ENCODE results near the gene GUCY1A2.

Gene GUCY1A2

DNA sequence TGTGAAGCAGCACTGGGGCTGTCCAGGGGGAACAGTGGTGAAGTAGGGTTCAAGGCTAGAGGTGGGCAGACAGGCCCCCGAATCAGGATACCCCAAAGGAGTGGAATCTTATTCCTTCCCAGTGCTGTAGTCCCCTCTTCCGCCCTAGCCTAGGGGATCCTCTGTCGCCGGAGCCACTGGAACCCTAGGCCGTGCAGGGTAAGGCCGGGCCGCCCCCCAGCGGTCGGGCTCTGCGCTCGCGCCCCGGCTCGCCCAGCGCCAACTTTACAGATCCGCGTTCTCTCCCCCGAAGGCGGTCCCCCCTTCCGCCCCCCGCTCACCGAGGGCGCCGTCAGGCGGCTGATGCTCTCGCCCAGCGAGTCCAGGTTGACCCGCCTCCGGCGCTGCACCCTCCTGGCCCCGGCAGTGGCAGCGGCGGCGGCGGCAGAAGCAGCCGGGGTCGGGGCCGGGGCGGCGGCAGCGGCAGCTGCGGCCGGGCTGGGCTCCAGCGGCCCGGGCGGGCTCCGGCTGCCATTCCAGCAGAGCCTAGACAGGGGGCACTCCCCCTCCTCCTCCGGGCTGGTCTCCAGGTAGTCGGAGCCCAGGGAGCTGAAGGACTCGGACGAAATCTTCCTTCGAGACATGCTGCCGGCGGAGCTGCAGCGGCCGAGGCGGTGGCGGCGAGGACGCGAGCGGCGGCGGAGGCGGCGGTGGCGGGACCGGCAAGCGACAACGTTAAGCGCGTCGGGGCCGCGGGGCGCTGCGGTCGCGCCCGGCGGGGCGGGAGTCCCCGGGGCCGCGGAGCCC lies 650 bp downstream of the GUCY1A2 start:
- Mint-ChIP-seq H3K9me3 (no peaks in the 10 kb centered on the region), H3K27ac (no peak overlapping the region), H3K27me3 (peaks cover 61% of the 10 kb centered on the region), H3K4me1 (ENCODE audit: low read depth) (peaks cover 5% of the 10 kb centered on the region), H3K4me3 (peak overlapping the region; percentile 40), H3K36me3 (ENCODE audit: low read depth) (no peaks in the 10 kb centered on the region)
- DNase-seq, result peak; percentile 30

DNA sequence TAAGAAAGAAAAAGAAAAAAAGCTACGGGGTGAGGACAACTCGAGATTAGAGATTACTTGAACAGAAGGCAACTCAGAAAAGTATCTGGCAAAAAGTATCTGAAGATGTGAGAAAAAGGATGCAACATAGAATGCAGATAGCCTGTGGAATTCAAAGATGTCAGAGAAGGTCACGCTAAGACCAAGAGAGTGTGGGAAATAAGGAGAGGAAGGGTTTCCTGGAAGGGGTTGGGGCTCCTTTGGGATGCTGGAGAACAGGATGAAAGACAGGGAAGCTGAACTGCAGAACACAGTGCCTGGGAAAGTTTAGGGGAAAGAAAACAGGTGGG lies 1.2 kb downstream of the GUCY1A2 start:
- H3K27ac Mint-ChIP-seq, result no peak overlapping the region
- no peaks in the 10 kb centered on the region for H3K36me3 Mint-ChIP-seq (ENCODE audit: low read depth)
- peak overlapping the region; percentile 40 for H3K4me3 Mint-ChIP-seq
- no peak for DNase-seq
- peaks cover 56% of the 10 kb centered on the region for H3K27me3 Mint-ChIP-seq
- H3K4me1 Mint-ChIP-seq (ENCODE audit: low read depth), result peaks cover 5% of the 10 kb centered on the region
- no peaks in the 10 kb centered on the region for H3K9me3 Mint-ChIP-seq

DNA sequence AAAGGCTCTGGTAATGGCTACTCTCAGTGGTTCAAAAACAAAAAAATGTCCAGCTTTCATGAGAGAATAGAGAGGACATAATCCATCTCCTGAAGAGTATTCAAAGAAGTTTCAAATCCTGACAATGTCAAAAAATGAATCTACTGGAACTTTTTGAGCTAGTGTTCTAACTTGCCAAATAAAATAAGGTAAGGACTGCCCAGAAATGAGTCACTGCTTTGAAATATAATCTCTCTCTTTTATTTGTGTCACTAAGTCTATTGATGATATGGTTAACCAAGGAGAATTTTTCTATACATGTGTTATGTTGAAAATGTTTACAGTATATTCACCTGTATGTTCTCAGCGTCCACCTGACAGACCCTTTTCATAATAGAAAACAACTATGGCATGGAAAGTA lies 3.4 kb downstream of the GUCY1A2 start:
- H3K27me3 Mint-ChIP-seq, result peaks cover 40% of the 10 kb centered on the region
- no peak overlapping the region for H3K27ac Mint-ChIP-seq
- no peaks in the 10 kb centered on the region for H3K9me3 Mint-ChIP-seq
- DNase-seq, result no peak
- no peaks in the 10 kb centered on the region for H3K36me3 Mint-ChIP-seq (ENCODE audit: low read depth)
- no peak overlapping the region for H3K4me3 Mint-ChIP-seq
- H3K4me1 Mint-ChIP-seq (ENCODE audit: low read depth), result peaks cover 5% of the 10 kb centered on the region

DNA sequence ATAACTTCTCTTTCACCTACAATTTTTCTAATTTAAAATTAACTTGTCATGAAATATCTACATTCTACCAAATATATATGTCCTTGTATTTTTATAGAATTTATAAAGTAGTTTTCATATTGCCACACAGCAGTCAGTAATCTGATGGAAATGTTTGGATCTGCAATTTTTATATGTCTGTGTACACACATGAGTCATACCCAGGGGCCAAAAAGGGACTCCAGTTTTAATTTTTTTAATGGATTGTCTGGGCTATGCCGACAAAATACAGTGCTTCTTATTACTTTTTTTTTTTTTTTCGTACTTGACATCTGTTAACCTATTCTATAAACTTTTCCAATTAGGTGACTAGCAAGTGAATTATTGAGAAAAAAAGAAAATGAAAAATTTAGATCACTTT lies 6.3 kb downstream of the GUCY1A2 start:
- Mint-ChIP-seq H3K36me3 (ENCODE audit: low read depth) (no peaks in the 10 kb centered on the region), H3K27me3 (peaks cover 20% of the 10 kb centered on the region), H3K4me1 (ENCODE audit: low read depth) (peaks cover under 1% of the 10 kb centered on the region), H3K4me3 (no peak overlapping the region), H3K9me3 (no peaks in the 10 kb centered on the region), H3K27ac (no peak overlapping the region)
- no peak for DNase-seq

DNA sequence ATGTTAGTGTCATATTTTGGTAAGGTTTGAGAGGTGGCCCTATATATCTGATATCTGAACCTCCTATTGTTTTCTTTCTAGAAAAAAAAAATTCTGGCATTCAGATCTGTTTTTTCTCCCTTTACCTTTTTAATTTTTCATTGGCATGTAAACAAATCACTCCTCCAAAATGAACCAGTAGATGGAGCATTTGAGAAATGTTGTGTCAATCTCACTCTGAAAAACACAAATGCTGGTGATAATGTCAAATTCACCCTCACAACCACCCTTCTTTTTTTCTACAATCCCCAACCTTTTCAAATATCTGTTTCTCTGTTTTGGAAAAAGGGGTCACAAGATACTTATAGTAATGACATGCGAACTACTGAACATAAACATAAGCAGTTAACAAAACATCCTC lies 9.1 kb downstream of the GUCY1A2 start:
- no peak for DNase-seq
- Mint-ChIP-seq H3K4me1 (ENCODE audit: low read depth) (no peaks in the 10 kb centered on the region), H3K27me3 (peaks cover 1% of the 10 kb centered on the region), H3K4me3 (no peak overlapping the region), H3K27ac (no peak overlapping the region), H3K9me3 (no peaks in the 10 kb centered on the region), H3K36me3 (ENCODE audit: low read depth) (no peaks in the 10 kb centered on the region)

DNA sequence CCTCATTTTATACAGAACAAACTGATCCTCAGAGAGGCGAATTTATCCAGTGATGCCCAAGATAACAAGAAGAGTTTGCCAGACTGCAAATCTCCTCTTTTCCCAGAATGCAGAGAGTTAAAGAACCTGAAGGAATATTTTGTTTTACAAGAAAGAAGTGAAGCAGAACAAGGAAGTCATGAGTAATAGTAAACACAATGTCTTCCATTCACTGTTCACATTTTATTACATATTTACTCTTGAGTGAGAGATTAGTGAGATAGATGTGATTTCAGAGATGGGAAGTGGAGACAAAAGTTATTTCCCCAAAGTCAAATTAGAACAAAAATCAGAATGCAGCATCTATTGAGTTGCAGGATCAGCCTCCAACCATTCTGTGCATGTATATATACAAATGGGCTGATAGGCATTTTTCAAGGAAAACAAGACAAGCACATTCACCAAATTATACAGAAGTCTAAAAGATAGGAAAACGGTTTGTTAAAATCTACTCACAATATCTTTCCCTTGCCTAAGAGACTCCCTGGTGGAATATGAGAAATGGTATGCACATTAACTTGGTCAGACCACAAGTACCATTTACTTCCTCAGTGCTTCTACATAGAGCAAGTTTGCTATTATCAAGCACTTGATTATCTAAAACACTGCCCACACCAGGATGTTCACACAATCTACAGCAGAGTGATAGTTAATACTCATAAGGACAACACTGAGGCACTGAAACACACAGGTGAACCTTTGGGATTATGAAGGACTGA lies 12.0 kb downstream of the GUCY1A2 start:
- Mint-ChIP-seq H3K9me3 (no peaks in the 10 kb centered on the region), H3K27ac (no peak overlapping the region), H3K27me3 (no peaks in the 10 kb centered on the region), H3K4me1 (ENCODE audit: low read depth) (no peaks in the 10 kb centered on the region), H3K36me3 (ENCODE audit: low read depth) (no peaks in the 10 kb centered on the region), H3K4me3 (no peak overlapping the region)
- DNase-seq, result no peak

DNA sequence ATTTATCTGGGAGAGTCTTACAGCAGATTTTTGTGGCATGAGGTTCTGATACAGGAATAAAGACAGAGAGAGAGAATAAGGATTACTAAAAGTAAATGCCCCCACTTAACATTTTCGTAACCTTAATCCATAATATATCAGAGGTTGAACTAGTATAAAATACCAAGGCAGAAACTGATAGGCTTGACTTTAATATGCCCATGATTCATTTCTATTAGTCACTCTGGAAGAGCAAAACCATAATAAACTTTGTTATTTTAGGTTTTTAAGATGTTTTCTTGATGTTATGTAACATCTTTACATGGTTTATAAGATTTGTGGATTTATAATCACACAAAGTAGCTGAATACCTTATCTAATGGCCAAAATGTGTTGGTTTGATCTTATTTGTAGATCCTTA lies 19.1 kb downstream of the GUCY1A2 start:
- Mint-ChIP-seq H3K4me3 (no peak overlapping the region), H3K9me3 (no peaks in the 10 kb centered on the region), H3K4me1 (ENCODE audit: low read depth) (no peaks in the 10 kb centered on the region), H3K27me3 (no peaks in the 10 kb centered on the region), H3K27ac (no peak overlapping the region), H3K36me3 (ENCODE audit: low read depth) (no peaks in the 10 kb centered on the region)
- no peak for DNase-seq

DNA sequence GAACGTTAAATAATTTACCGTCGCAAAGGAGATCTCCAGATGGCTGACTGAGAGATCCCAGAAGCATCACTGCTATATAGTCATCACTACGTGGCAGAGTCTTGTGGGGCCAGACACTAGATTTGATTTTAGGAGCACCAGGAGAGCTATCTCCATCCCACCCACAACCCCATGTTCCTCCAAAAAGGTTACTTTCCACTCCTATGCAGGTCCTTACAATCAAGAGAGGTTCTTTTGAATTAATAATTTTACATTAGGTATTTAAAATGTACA lies 19.4 kb downstream of the GUCY1A2 start:
- Mint-ChIP-seq H3K4me3 (no peak overlapping the region), H3K9me3 (no peaks in the 10 kb centered on the region), H3K4me1 (ENCODE audit: low read depth) (no peaks in the 10 kb centered on the region), H3K27ac (no peak overlapping the region), H3K27me3 (no peaks in the 10 kb centered on the region), H3K36me3 (ENCODE audit: low read depth) (no peaks in the 10 kb centered on the region)
- DNase-seq, result no peak

DNA sequence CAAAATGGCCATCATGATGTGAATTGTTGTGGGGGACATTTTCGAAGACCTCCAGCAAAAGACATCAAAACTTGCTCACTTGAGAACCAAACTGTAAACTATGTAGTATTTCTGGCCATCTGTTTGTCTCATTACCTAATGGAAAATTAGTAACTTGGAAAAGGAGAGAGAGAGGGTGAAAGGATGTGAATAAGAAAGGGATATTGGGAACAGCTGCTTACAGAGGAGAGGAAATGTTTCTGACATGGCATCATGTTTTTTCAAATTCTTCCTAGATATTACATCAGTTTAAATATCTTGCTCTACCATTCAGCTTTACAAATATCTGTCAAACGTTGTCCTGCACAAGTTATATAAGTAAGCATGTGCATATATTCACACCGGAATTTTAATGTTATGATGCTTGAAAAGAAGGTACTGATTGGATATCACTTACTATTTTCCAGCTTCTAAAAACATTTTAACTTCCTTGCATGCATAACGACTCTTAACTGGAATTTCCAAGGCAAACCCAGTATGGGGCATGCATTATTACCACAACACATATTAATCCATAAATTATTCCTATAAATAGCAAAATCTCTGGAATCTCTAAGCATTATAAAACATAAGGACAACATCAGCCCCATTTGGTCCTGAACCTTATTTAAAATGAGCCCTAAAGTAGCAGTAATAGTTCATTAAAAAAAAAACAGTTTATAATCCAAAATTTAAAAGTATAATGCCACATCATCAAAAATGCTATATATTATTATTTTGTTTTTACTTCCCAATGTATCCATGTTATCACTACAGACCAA lies 20.0 kb downstream of the GUCY1A2 start:
- Mint-ChIP-seq H3K36me3 (ENCODE audit: low read depth) (no peaks in the 10 kb centered on the region), H3K27ac (no peak overlapping the region), H3K4me1 (ENCODE audit: low read depth) (no peaks in the 10 kb centered on the region), H3K4me3 (no peak overlapping the region), H3K9me3 (no peaks in the 10 kb centered on the region), H3K27me3 (no peaks in the 10 kb centered on the region)
- no peak for DNase-seq

DNA sequence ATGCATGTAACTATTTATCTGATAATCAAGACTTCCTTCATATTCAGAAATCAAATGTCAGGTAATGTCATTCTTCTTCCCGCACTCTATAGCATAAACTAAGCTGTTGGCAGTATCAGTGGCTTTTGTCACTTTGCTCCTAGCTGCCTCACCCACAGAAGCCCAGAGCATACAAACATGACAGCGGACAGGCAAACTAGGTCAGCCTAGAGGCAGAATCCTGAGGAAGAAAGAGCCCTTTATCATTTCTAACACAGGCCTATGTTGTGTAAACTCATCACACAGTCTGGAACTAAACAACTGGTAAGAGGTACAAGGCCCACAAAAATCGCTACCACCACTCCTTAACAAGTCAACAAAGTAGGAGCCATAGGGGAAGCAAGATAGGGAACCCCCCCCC lies 21.0 kb downstream of the GUCY1A2 start:
- DNase-seq, result no peak
- H3K36me3 Mint-ChIP-seq (ENCODE audit: low read depth), result no peaks in the 10 kb centered on the region
- H3K4me1 Mint-ChIP-seq (ENCODE audit: low read depth), result no peaks in the 10 kb centered on the region
- H3K27me3 Mint-ChIP-seq, result no peaks in the 10 kb centered on the region
- no peak overlapping the region for H3K4me3 Mint-ChIP-seq
- peaks cover 3% of the 10 kb centered on the region for H3K9me3 Mint-ChIP-seq
- H3K27ac Mint-ChIP-seq, result no peak overlapping the region

DNA sequence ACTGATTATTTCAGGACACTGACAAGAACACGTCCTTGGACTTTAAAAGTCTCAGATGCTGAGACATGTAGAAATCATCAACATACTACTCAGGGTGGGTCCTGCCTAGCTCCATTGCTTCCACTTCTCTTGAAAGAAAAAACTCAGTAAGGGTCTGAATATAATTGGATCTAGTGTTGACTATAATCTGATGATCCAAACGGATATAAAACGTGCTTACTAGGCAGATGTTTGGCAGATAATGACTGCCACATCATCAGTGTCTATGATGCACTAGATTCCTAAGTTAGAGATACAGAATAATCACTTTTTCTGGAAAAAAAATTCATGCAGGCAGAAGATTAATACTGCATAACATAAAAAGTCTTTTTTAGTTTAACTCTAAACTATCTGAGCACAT lies 21.6 kb downstream of the GUCY1A2 start:
- Mint-ChIP-seq H3K36me3 (ENCODE audit: low read depth) (no peaks in the 10 kb centered on the region), H3K4me1 (ENCODE audit: low read depth) (no peaks in the 10 kb centered on the region), H3K9me3 (peaks cover 3% of the 10 kb centered on the region), H3K27ac (no peak overlapping the region), H3K27me3 (no peaks in the 10 kb centered on the region), H3K4me3 (no peak overlapping the region)
- DNase-seq, result no peak

DNA sequence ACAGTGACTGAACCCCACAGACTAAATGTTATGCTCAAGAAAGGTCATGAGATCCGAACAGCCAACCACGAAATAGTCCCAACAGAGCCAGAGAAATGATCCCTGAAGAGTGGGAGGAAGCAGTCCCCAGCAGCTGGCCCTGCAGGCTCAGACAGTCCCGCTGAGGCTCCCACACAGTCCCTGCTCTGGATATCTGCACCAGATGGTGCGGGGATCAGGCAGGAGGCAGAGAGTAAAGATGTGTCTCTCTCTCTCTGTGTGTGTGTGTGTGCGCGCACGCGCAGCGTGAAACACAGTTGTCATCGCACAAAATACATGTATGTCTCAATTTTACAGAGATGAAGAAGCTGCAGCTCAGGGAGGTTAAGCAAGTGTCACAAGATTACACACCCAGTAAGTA lies 27.9 kb downstream of the GUCY1A2 start:
- H3K4me1 Mint-ChIP-seq (ENCODE audit: low read depth), result no peaks in the 10 kb centered on the region

DNA sequence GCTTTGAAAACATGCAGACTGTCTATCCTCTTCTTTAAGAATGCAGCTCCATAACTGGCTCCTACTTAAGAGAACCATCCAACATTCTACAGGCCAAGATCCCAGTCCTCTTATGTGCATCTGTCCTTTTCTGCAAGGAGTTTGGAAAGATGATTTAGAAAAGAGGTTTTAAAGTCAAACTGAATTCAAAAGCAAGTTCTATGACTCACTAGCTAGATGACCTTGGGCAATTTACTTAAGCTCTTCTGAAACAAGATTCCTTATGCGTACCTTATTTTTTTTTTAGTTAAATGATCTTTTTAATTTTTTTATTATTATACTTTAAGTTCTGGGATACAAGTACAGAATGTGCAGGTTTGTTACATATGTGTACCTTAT lies 29.2 kb downstream of the GUCY1A2 start:
- no peaks in the 10 kb centered on the region for H3K27me3 Mint-ChIP-seq
- peaks cover 5% of the 10 kb centered on the region for H3K9me3 Mint-ChIP-seq
- H3K36me3 Mint-ChIP-seq (ENCODE audit: low read depth), result no peaks in the 10 kb centered on the region
- no peaks in the 10 kb centered on the region for H3K4me1 Mint-ChIP-seq (ENCODE audit: low read depth)
- H3K4me3 Mint-ChIP-seq, result no peak overlapping the region
- DNase-seq, result no peak
- no peak overlapping the region for H3K27ac Mint-ChIP-seq

More for the DNA sequence above, 27.9 kb downstream of the GUCY1A2 start:
- H3K27me3 Mint-ChIP-seq, result no peaks in the 10 kb centered on the region
- H3K4me3 Mint-ChIP-seq, result no peak overlapping the region
- no peak overlapping the region for H3K27ac Mint-ChIP-seq
- DNase-seq, result no peak
- H3K9me3 Mint-ChIP-seq, result peaks cover 5% of the 10 kb centered on the region
- H3K36me3 Mint-ChIP-seq (ENCODE audit: low read depth), result no peaks in the 10 kb centered on the region

DNA sequence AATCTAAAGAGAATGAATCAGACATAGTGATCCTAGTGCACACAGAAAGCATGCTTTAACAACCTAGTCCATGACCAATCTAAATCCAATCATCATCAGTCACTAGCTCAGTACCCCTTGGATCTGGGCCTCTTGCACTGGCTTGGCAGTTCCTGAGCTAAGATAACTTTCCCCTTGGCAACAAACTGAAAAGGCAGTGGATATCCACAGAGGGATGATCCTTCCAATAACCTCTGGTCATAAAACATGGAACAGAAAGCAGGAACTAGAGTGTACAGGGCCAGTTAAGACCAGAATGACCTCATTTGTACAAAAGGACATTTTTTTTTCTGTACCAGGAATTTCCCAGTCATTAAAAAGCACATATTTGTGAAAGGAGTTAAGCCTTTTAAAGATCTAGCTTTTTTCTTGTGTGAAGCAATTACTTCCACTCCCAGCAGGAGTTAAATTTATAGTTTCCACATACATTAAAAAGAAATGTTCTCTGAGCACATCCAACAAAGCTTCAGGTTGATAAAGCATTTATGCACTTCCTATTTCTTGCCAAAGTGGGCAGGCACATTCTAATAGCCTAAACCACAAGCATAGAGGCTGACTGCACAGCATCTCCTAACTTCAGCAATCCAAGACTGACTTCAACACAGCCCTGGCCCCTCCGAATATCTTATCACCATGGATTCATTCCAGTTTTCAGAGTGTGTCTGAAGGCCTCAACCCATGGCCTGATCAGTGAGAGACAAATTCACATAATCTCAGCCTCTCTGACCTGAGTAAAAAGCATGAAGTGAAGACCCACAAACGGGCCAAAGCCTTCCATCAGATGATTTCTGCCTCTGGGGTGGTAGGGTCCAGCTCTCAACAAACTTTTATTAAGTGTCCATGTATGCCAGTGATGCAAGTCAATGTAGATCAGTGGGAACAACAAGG lies 29.9 kb downstream of the GUCY1A2 start:
- H3K36me3 Mint-ChIP-seq (ENCODE audit: low read depth), result no peaks in the 10 kb centered on the region
- H3K27me3 Mint-ChIP-seq, result no peaks in the 10 kb centered on the region
- H3K27ac Mint-ChIP-seq, result no peak overlapping the region
- peaks cover 5% of the 10 kb centered on the region for H3K9me3 Mint-ChIP-seq
- H3K4me1 Mint-ChIP-seq (ENCODE audit: low read depth), result no peaks in the 10 kb centered on the region
- DNase-seq, result no peak
- no peak overlapping the region for H3K4me3 Mint-ChIP-seq

Data from activated T-cell treated with anti-CD3 and anti-CD28 coated beads, Interleukin-2, amount 50 U/mL, for 24 hours (primary cell).